Upper lobe of left lung (tissue), 6 donors: ENCODE measurements around the gene NHSL1. TPM values are rescaled to one million over a fixed set of nuclear protein-coding genes. Genes with fewer than 3 reads are reported as not detected.
A peak's percentile ranks its signal among the peaks of the same experiment; 100 is the strongest.

Source experiments
- ATAC-seq, 2 donors: fragments of 200-7000 bp; cut with Tn5 transposase; one replicate each; pipeline ENCODE4 v1.9.1; 2022; ENCODE audit warnings: mild to moderate bottlenecking in 2 of 2, moderate library complexity in 2 of 2; ENCODE audit not compliant: low FRiP score in 2 of 2
- DNase-seq, 2 donors: peaks; one replicate each; pipeline ENCODE4 v3.0.0-alpha.2; 2019 to 2020
- H3K27ac ChIP-seq, 4 donors: fragments of 200-600 bp; sonication (generic); one replicate each; pipeline ENCODE4 v1.5.1; 2016 to 2019
- H3K27me3 ChIP-seq, 4 donors: fragments of 200-600 bp; sonication (generic); one replicate each; pipeline ENCODE4 v1.5.1; 2017 to 2019
- H3K36me3 ChIP-seq, 4 donors: fragments of 200-600 bp; sonication (generic); one replicate each; pipeline ENCODE4 v1.5.1; 2016 to 2019
- H3K4me1 ChIP-seq, 4 donors: fragments of 200-600 bp; sonication (generic); one replicate each; pipeline ENCODE4 v1.5.1; 2018 to 2019
- H3K4me3 ChIP-seq, 4 donors: fragments of 200-600 bp; sonication (generic); one replicate each; pipeline ENCODE4 v1.5.1; 2017 to 2019; ENCODE audit warnings: mild to moderate bottlenecking in 2 of 4, moderate library complexity in 1 of 4
- H3K9me3 ChIP-seq, 4 donors: fragments of 200-600 bp; sonication (generic); one replicate each; pipeline ENCODE4 v1.5.1; 2018 to 2019
- EP300 ChIP-seq, 4 donors: sonication (generic); formaldehyde crosslinking; IDR thresholded peaks; one replicate each; pipeline ENCODE4 v1.5.1; 2017; ENCODE audit warnings: antibody characterized with exemption in 4 of 4, control low read depth in 2 of 4
- POLR2A ChIP-seq, 4 donors: fragments of 450-650 bp; IDR thresholded peaks; one replicate each; pipeline ENCODE4 v1.5.1; 2016 to 2017; ENCODE audit warnings: antibody characterized with exemption in 4 of 4, mild to moderate bottlenecking in 2 of 4
- POLR2AphosphoS5 ChIP-seq, 2 donors: sonication (generic); formaldehyde crosslinking; IDR thresholded peaks; one replicate each; pipeline ENCODE4 v1.5.1; 2017; ENCODE audit warnings: antibody characterized with exemption in 2 of 2
- WGBS, 2 donors: methylation state at CpG; one replicate each; pipeline ENCODE4 v1.1.5; 2017 to 2018; 5-methylcytosine and 5-hydroxymethylcytosine counted together
- total RNA-seq, 6 donors: library from RNA; depleted of rRNA in 4 of 6; stranded (reverse); fragments of >200 nt in 4 of 6; gene quantifications; one replicate each; pipeline versions ENCODE4 v1.1.0 to v1.2.1, GENCODE V29; 2016 to 2021
- TF ChIP-seq, protein P1 (sequence below), 6 experiments: fragments of 450-650 bp in 4 of 6; fragments of 200-600 bp in 2 of 6; sonication (generic) in 2 of 6; IDR thresholded peaks; one replicate each; pipeline ENCODE4 v1.5.1; 2016 to 2019; ENCODE audit warnings: antibody characterized with exemption in 6 of 6
- donor health status: DM: no; HTN: no; CAD: no; lungs with moderate emphysema.
- donor health status: DM: no; HTN: yes; CAD: no; lungs with severe emphysema.

The NHSL1 gene
- total RNA-seq, 6 donors from 2014 or later, result 37.3 to 80.2 (median 56.6) TPM

DNA sequence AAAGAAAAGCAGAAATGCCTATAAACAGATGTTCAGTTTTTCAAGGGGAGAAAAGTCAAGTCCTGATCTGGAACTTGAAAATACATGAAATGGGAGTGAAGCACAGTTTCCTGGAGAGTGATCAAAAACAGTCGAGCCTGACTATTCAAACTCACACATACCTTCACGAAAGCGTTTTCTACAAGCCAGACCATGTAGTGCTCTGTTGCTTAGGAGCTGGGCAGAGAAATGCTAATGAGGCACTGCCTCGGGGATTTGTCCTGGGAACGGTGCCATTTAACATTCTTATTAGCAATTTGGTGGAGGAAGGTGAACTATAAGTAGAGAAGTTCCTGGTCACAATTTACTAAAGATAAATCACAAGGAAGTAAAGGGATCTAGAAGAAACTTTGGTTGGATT lies 5.9 kb downstream of the NHSL1 start:
- peak in 1 of 2 donors; percentile 62 for DNase-seq
- no peaks in the 10 kb centered on the region for H3K4me1 ChIP-seq
- 47 to 56% methylated on average over 5 of the region's 5 CpGs for WGBS, 2 donors
- no peaks in the 10 kb centered on the region for H3K9me3 ChIP-seq
- peak overlapping the region in 2 of 4 donors; percentile 11 to 24 for H3K27ac ChIP-seq
- H3K27me3 ChIP-seq, result no peaks in the 10 kb centered on the region
- H3K4me3 ChIP-seq, result no peak overlapping the region
- no peak for TF ChIP-seq POLR2AphosphoS5 (IDR thresholded peaks at IDR 0.05)
- no peak for TF ChIP-seq POLR2A (IDR thresholded peaks at IDR 0.05)
- no peaks in the 10 kb centered on the region for H3K36me3 ChIP-seq
- peak; percentile 64 for ATAC-seq

GRCh38 chr6:138492871-138493270 lies 6.4 kb downstream of the NHSL1 start:
- 70 to 71% methylated on average over 2 of the region's 2 CpGs for WGBS, 2 donors
- Histone ChIP-seq H3K4me1 (no peaks in the 10 kb centered on the region), H3K9me3 (no peaks in the 10 kb centered on the region), H3K27me3 (no peaks in the 10 kb centered on the region), H3K27ac (peak overlapping the region in 1 of 4 donors; percentile 11), H3K36me3 (no peaks in the 10 kb centered on the region), H3K4me3 (no peak overlapping the region)
- ATAC-seq, result no peak
- TF ChIP-seq EP300 (IDR thresholded peaks at IDR 0.05) (no peak), POLR2A (IDR thresholded peaks at IDR 0.05) (no peak), POLR2AphosphoS5 (IDR thresholded peaks at IDR 0.05) (no peak)
- TF ChIP-seq, protein P1, sequence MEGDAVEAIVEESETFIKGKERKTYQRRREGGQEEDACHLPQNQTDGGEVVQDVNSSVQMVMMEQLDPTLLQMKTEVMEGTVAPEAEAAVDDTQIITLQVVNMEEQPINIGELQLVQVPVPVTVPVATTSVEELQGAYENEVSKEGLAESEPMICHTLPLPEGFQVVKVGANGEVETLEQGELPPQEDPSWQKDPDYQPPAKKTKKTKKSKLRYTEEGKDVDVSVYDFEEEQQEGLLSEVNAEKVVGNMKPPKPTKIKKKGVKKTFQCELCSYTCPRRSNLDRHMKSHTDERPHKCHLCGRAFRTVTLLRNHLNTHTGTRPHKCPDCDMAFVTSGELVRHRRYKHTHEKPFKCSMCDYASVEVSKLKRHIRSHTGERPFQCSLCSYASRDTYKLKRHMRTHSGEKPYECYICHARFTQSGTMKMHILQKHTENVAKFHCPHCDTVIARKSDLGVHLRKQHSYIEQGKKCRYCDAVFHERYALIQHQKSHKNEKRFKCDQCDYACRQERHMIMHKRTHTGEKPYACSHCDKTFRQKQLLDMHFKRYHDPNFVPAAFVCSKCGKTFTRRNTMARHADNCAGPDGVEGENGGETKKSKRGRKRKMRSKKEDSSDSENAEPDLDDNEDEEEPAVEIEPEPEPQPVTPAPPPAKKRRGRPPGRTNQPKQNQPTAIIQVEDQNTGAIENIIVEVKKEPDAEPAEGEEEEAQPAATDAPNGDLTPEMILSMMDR (IDR thresholded peaks at IDR 0.05), result no peak
- DNase-seq, result no peak

GRCh38 chr6:138492113-138492512 lies 7.2 kb downstream of the NHSL1 start:
- no peak for TF ChIP-seq POLR2A (IDR thresholded peaks at IDR 0.05)
- TF ChIP-seq, protein P1 (IDR thresholded peaks at IDR 0.05), result no peak
- TF ChIP-seq EP300 (IDR thresholded peaks at IDR 0.05), result no peak
- TF ChIP-seq POLR2AphosphoS5 (IDR thresholded peaks at IDR 0.05), result no peak
- Histone ChIP-seq H3K36me3 (no peaks in the 10 kb centered on the region), H3K9me3 (no peaks in the 10 kb centered on the region), H3K27me3 (no peaks in the 10 kb centered on the region), H3K4me3 (no peak overlapping the region), H3K4me1 (no peaks in the 10 kb centered on the region), H3K27ac (no peak overlapping the region)
- no peak for DNase-seq
- WGBS, 2 donors, result 79 to 80% methylated on average over 4 of the region's 4 CpGs
- ATAC-seq, result no peak

DNA sequence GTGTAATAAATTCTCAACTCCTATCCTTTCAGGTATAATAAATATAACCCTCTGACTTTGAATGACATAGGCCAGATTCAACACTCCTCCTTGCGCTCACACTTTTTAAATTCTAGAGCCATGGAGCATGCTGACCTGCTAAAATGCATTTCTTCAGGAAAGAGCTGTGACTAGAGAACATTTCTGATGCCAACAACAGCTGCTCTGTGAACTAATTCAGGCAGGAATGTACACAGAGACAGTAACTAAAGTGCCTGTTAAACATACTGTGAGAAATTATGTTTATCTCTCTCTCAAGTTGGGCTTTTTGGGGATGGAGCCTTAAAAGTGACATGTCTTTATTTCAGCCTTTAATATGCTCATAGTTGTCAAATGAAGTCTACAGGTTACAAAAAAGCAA lies 8.3 kb downstream of the NHSL1 start:
- Histone ChIP-seq H3K27me3 (no peaks in the 10 kb centered on the region), H3K4me1 (no peaks in the 10 kb centered on the region), H3K36me3 (no peaks in the 10 kb centered on the region), H3K4me3 (no peak overlapping the region), H3K27ac (no peak overlapping the region), H3K9me3 (no peaks in the 10 kb centered on the region)
- 84 to 90% methylated on average over 1 of the region's 1 CpG for WGBS, 2 donors
- ATAC-seq, result no peak
- TF ChIP-seq POLR2AphosphoS5 (IDR thresholded peaks at IDR 0.05) (no peak), EP300 (IDR thresholded peaks at IDR 0.05) (no peak), POLR2A (IDR thresholded peaks at IDR 0.05) (no peak)
- TF ChIP-seq, protein P1 (IDR thresholded peaks at IDR 0.05), result no peak
- DNase-seq, result no peak

DNA sequence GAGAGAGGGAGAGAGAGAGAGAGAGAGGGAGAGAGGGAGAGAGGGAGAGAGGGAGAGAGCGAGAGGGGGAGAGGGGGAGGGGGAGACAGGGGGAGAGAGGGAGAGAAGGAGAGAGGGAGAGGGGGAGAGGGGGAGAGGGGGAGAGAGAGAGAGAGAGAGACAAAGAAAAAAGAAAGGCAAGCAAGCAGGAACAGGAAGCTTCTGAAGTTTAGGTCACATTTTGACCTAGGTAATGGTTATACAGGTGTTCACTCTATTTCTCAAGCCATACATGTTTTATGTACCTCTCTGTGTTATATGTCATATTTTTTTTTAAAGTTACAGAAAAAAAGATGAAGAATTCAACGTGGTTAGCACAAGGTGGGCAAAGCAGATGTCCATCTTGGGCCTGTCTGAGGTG lies 9.4 kb downstream of the NHSL1 start:
- no peak for DNase-seq
- Histone ChIP-seq H3K27me3 (no peaks in the 10 kb centered on the region), H3K4me1 (peaks cover 0 to 1% (median 0%) of the 10 kb centered on the region in 4 donors), H3K4me3 (no peak overlapping the region), H3K9me3 (no peaks in the 10 kb centered on the region), H3K27ac (no peak overlapping the region), H3K36me3 (no peaks in the 10 kb centered on the region)
- TF ChIP-seq, protein P1 (IDR thresholded peaks at IDR 0.05), result no peak
- no peak for TF ChIP-seq POLR2A (IDR thresholded peaks at IDR 0.05)
- 50 to 88% methylated on average over 1 to 2 of the region's 2 CpGs for WGBS, 2 donors
- no peak for ATAC-seq
